Liver (tissue), 9 donors: ENCODE results near the gene TMEM40. TPM values are rescaled to one million over a fixed set of nuclear protein-coding genes. Genes with fewer than 3 reads are reported as not detected.

Experiments
- DNase-seq: peaks from one replicate; pipeline ENCODE4 v3.0.0-alpha.2; 2017; ENCODE audit warnings: low spot score
- H3K27ac ChIP-seq, 2 donors: one replicate each; pipeline ENCODE4 v1.7.0; 2013; ENCODE audit warnings: inconsistent platforms in 2 of 2, low read length in 2 of 2, control low read depth in 1 of 2, low read depth in 1 of 2, mild to moderate bottlenecking in 1 of 2
- H3K27me3 ChIP-seq, 4 donors: one replicate each; pipeline versions ENCODE4 v1.6.1 to v1.7.0; 2013; ENCODE audit warnings: low read length in 3 of 4, inconsistent platforms in 1 of 4, mild to moderate bottlenecking in 1 of 4, moderate library complexity in 1 of 4; ENCODE audit not compliant: control insufficient read depth in 4 of 4, insufficient read depth in 4 of 4
- H3K36me3 ChIP-seq, 4 donors: one replicate each; pipeline versions ENCODE4 v1.6.1 to v1.7.0; 2013; ENCODE audit warnings: low read length in 3 of 4, mild to moderate bottlenecking in 3 of 4, low read depth in 1 of 4, moderate library complexity in 1 of 4; ENCODE audit not compliant: control insufficient read depth in 4 of 4, insufficient read depth in 3 of 4
- H3K4me1 ChIP-seq, 4 donors: one replicate each; pipeline versions ENCODE4 v1.6.1 to v1.7.0; 2013; ENCODE audit warnings: low read length in 3 of 4, mild to moderate bottlenecking in 3 of 4, moderate library complexity in 1 of 4; ENCODE audit not compliant: control insufficient read depth in 4 of 4, insufficient read depth in 4 of 4
- H3K4me3 ChIP-seq, 3 donors: one replicate each; pipeline versions ENCODE4 v1.6.1 to v1.7.0; 2013; ENCODE audit warnings: low read length in 3 of 3, control low read depth in 1 of 3, low read depth in 1 of 3, mild to moderate bottlenecking in 1 of 3
- H3K9ac ChIP-seq, 2 donors: one replicate each; pipeline ENCODE4 v1.7.0; 2013; ENCODE audit warnings: low read length in 2 of 2, mild to moderate bottlenecking in 2 of 2, moderate library complexity in 2 of 2, control low read depth in 1 of 2, low read depth in 1 of 2
- H3K9me3 ChIP-seq, 4 donors: one replicate each; pipeline versions ENCODE4 v1.6.1 to v1.7.0; 2013; ENCODE audit warnings: low read length in 3 of 4; ENCODE audit not compliant: control insufficient read depth in 4 of 4
- ATF3 ChIP-seq: IDR thresholded peaks from 2 replicates; pipeline ENCODE4 v1.6.1; 2016; ENCODE audit warnings: antibody characterized with exemption
- CTCF ChIP-seq: fragments of 150-350 bp; IDR thresholded peaks from 2 replicates; pipeline ENCODE4 v1.5.1; 2017; ENCODE audit warnings: improper control_type of control experiment, low read depth, low read length; ENCODE audit not compliant: missing input control
- EGR1 ChIP-seq, 2 donors: IDR thresholded peaks; 2 replicates each; pipeline ENCODE4 v1.6.1; 2016 to 2018; ENCODE audit warnings: antibody characterized with exemption in 2 of 2, low read depth in 2 of 2
- FOXA1 ChIP-seq: IDR thresholded peaks from 2 replicates; pipeline ENCODE4 v1.6.1; 2016; ENCODE audit warnings: antibody characterized with exemption
- FOXA2 ChIP-seq: IDR thresholded peaks from 2 replicates; pipeline ENCODE4 v1.6.1; 2016; ENCODE audit warnings: antibody characterized with exemption
- GABPA ChIP-seq, 2 donors: IDR thresholded peaks in 1 of 2; conservative IDR thresholded peaks in 1 of 2; 2 replicates each; pipeline ENCODE4 v1.6.1; 2016; ENCODE audit warnings: antibody characterized with exemption in 2 of 2, mild to moderate bottlenecking in 1 of 2, moderate library complexity in 1 of 2
- HNF4A ChIP-seq, 2 donors: conservative IDR thresholded peaks; 2 replicates each; pipeline ENCODE4 v1.6.1; 2016; ENCODE audit warnings: antibody characterized with exemption in 2 of 2, mild to moderate bottlenecking in 2 of 2
- HNF4G ChIP-seq: IDR thresholded peaks from 2 replicates; pipeline ENCODE4 v1.6.1; 2016; ENCODE audit warnings: antibody characterized with exemption
- JUND ChIP-seq, 2 donors: IDR thresholded peaks; 2 replicates each; pipeline ENCODE4 v1.6.1; 2016; ENCODE audit warnings: antibody characterized with exemption in 2 of 2
- MAX ChIP-seq: IDR thresholded peaks from 2 replicates; pipeline ENCODE4 v1.6.1; 2016; ENCODE audit warnings: antibody characterized with exemption
- NR2F2 ChIP-seq: IDR thresholded peaks from 2 replicates; pipeline ENCODE4 v1.6.1; 2016; ENCODE audit warnings: antibody characterized with exemption
- RAD21 ChIP-seq, 2 donors: IDR thresholded peaks; 2 replicates each; pipeline ENCODE4 v1.6.1; 2016; ENCODE audit warnings: antibody characterized with exemption in 2 of 2, mild to moderate bottlenecking in 2 of 2
- REST ChIP-seq: IDR thresholded peaks from 2 replicates; pipeline ENCODE4 v1.6.1; 2016; ENCODE audit warnings: antibody characterized with exemption, mild to moderate bottlenecking
- RXRA ChIP-seq, 2 donors: IDR thresholded peaks; 2 replicates each; pipeline ENCODE4 v1.6.1; 2017 to 2018; ENCODE audit warnings: antibody characterized with exemption in 2 of 2, mild to moderate bottlenecking in 1 of 2
- SP1 ChIP-seq: IDR thresholded peaks from 2 replicates; pipeline ENCODE4 v1.6.1; 2018; ENCODE audit warnings: antibody characterized with exemption, mild to moderate bottlenecking
- TAF1 ChIP-seq: conservative IDR thresholded peaks from 2 replicates; pipeline ENCODE4 v1.6.1; 2016; ENCODE audit warnings: antibody characterized with exemption, mild to moderate bottlenecking
- YY1 ChIP-seq: IDR thresholded peaks from 2 replicates; pipeline ENCODE4 v1.6.1; 2016; ENCODE audit warnings: antibody characterized with exemption, mild to moderate bottlenecking
- ZBTB33 ChIP-seq: IDR thresholded peaks from 2 replicates; pipeline ENCODE4 v1.6.1; 2016; ENCODE audit warnings: antibody characterized with exemption
- WGBS: extraction: QIAGEN DNeasy Blood & Tissue Kit; methylation state at CpG from one replicate; pipeline ENCODE4 v1.1.7; 2013; 5-methylcytosine and 5-hydroxymethylcytosine counted together
- polyA plus RNA-seq, 2 donors: library from polyadenylated mRNA; stranded (reverse) in 1 of 2; unstranded in 1 of 2; fragments of 200-250 nt in 1 of 2; fragments of >200 nt in 1 of 2; fragmentation: Nextera tagmentation in 1 of 2; extraction: Ambion mirVana in 1 of 2; gene quantifications; one replicate each; pipeline versions ENCODE4 v1.2.1 to v1.2.3, GENCODE V29; 2013 to 2015
- total RNA-seq, 2 donors: library from RNA; depleted of rRNA; stranded (reverse); fragments of >200 nt; gene quantifications; one replicate each; pipeline ENCODE4 v1.2.3, GENCODE V29; 2014
- donor health status: healthy.
- donor health status: healthy.
- donor health status: healthy.
- donor health status: healthy.
- donor health status: healthy.

TMEM40 gene
- total and polyA plus RNA-seq, 4 donors = 0.57 to 0.79 TPM; not detected in 2

- no peak overlapping the region for H3K9ac ChIP-seq
- H3K36me3 ChIP-seq = no peaks in the 10 kb centered on the region
- 83% methylated on average over 2 of the region's 2 CpGs for WGBS
- no peak overlapping the region for H3K27ac ChIP-seq
- DNase-seq = no peak
- no peaks in the 10 kb centered on the region for H3K27me3 ChIP-seq
- TF ChIP-seq RXRA (IDR thresholded peaks at IDR 0.05) = no peak
- no peak for TF ChIP-seq FOXA1
- no peak for TF ChIP-seq TAF1
- TF ChIP-seq NR2F2 = no peak
- no peak for TF ChIP-seq SP1
- TF ChIP-seq ATF3 = no peak
- no peak for TF ChIP-seq CTCF
- no peak for TF ChIP-seq YY1
- TF ChIP-seq FOXA2 = no peak
- no peak for TF ChIP-seq JUND (IDR thresholded peaks at IDR 0.05)
- TF ChIP-seq RAD21 (IDR thresholded peaks at IDR 0.05) = no peak
- TF ChIP-seq EGR1 (IDR thresholded peaks at IDR 0.05; ENCODE audit: low read depth in 2 of 2) = no peak
- no peak for TF ChIP-seq REST
- no peak for TF ChIP-seq ZBTB33
- no peak for TF ChIP-seq HNF4G
- TF ChIP-seq MAX = no peak
- TF ChIP-seq GABPA (IDR thresholded peaks at IDR 0.05 in 1 of 2, conservative IDR thresholded peaks at IDR 0.05 in 1 of 2) = no peak
- TF ChIP-seq HNF4A (conservative IDR thresholded peaks at IDR 0.05) = no peak
- no peaks in the 10 kb centered on the region for H3K9me3 ChIP-seq
- no peaks in the 10 kb centered on the region for H3K4me1 ChIP-seq
- no peak overlapping the region for H3K4me3 ChIP-seq
These were observed 58.3 kb downstream of the TMEM40 start for GRCh38 chr3:12700800-12701199.
